Keratinocyte (primary cell): ENCODE measurements around the gene ITGB1. TPM values are rescaled to one million over a fixed set of nuclear protein-coding genes. Genes with fewer than 3 reads are reported as not detected.

Experiments
- DNase-seq: peaks from one replicate; pipeline ENCODE4 v3.0.0-alpha.2; 2011; ENCODE audit warnings: low read depth, missing footprints, low spot score
- FAIRE-seq: peaks from 2 replicates; lab custom pipeline; 2011; peaks lifted over from hg19 to GRCh38; lab: Jason Lieb, UNC
- H2AFZ ChIP-seq: 2 replicates; pipeline ENCODE4 v1.6.0; 2012; ENCODE audit warnings: low read length, control low read depth, inconsistent platforms; ENCODE audit not compliant: control insufficient read depth
- H3K27ac ChIP-seq: 2 replicates; pipeline ENCODE4 v1.5.1; 2011; ENCODE audit warnings: low read length; ENCODE audit not compliant: control insufficient read depth, insufficient read depth
- H3K27me3 ChIP-seq: 3 replicates; pipeline ENCODE4 v1.6.0; 2011; ENCODE audit warnings: low read length; ENCODE audit not compliant: control insufficient read depth, insufficient read depth; ENCODE audit errors: extremely low read depth
- H3K36me3 ChIP-seq, 2 experiments: 2 replicates in 1 of 2; 3 replicates in 1 of 2; pipeline ENCODE4 v1.5.1; 2011; ENCODE audit warnings: low read length in 2 of 2, mild to moderate bottlenecking in 1 of 2; ENCODE audit not compliant: control insufficient read depth in 2 of 2, insufficient read depth in 2 of 2; ENCODE audit errors: extremely low read depth in 1 of 2
- H3K4me1 ChIP-seq: 3 replicates; pipeline ENCODE4 v1.5.1; 2011; ENCODE audit warnings: low read length; ENCODE audit not compliant: control insufficient read depth, insufficient read depth; ENCODE audit errors: extremely low read depth
- H3K4me2 ChIP-seq: 3 replicates; pipeline ENCODE4 v1.6.0; 2011; ENCODE audit warnings: low read depth, low read length; ENCODE audit not compliant: control insufficient read depth, insufficient read depth; ENCODE audit errors: extremely low read depth
- H3K4me3 ChIP-seq, 3 experiments: fragments of 200-600 bp in 1 of 3; sonication (generic) in 1 of 3; 2 replicates in 2 of 3; 3 replicates in 1 of 3; pipeline ENCODE4 v1.5.1; 2011 to 2016; ENCODE audit warnings: low read length in 3 of 3, mild to moderate bottlenecking in 3 of 3, control low read depth in 2 of 3, inconsistent platforms in 1 of 3, low read depth in 1 of 3, mixed read lengths in 1 of 3, mixed run types in 1 of 3, moderate library complexity in 1 of 3; ENCODE audit not compliant: control insufficient read depth in 2 of 3, insufficient read depth in 2 of 3; ENCODE audit errors: extremely low read depth in 1 of 3
- H3K79me2 ChIP-seq: 2 replicates; pipeline ENCODE4 v1.6.0; 2012; ENCODE audit warnings: low read length; ENCODE audit not compliant: control insufficient read depth, insufficient read depth
- H3K9ac ChIP-seq: 3 replicates; pipeline ENCODE4 v1.6.0; 2011; ENCODE audit warnings: low read length; ENCODE audit not compliant: control insufficient read depth, insufficient read depth; ENCODE audit errors: extremely low read depth
- H3K9me1 ChIP-seq: 3 replicates; pipeline ENCODE4 v1.6.0; 2011; ENCODE audit warnings: low read length; ENCODE audit not compliant: control insufficient read depth, insufficient read depth; ENCODE audit errors: extremely low read depth
- H3K9me3 ChIP-seq: 2 replicates; pipeline ENCODE4 v1.5.1; 2012; ENCODE audit warnings: low read depth, low read length; ENCODE audit not compliant: control insufficient read depth
- H4K20me1 ChIP-seq: 3 replicates; pipeline ENCODE4 v1.6.0; 2011; ENCODE audit warnings: low read length; ENCODE audit not compliant: control insufficient read depth, insufficient read depth; ENCODE audit errors: extremely low read depth
- CTCF ChIP-seq, 3 experiments: IDR thresholded peaks in 1 of 3; conservative IDR thresholded peaks in 1 of 3; optimal IDR thresholded peaks in 1 of 3; 2 replicates in 2 of 3; 3 replicates in 1 of 3; pipeline versions ENCODE3 to v1.5.1; 2011; ENCODE audit warnings: low read length in 3 of 3, mild to moderate bottlenecking in 3 of 3, moderate library complexity in 2 of 3, control low read depth in 1 of 3, inconsistent platforms in 1 of 3; ENCODE audit not compliant: insufficient read depth in 2 of 3; ENCODE audit errors: extremely low read depth in 1 of 3
- EZH2 ChIP-seq: IDR thresholded peaks from one replicate; pipeline ENCODE4 v1.6.1; 2012; ENCODE audit warnings: inconsistent platforms, mild to moderate bottlenecking, low read length, moderate library complexity
- dilution Hi-C: fragments of 300-500 bp; cut with MboI; formaldehyde crosslinking; loops from one replicate; pipeline ENCODE4 v1.7.0; 2020; ENCODE audit warnings: low sequenced_read_pairs; ENCODE audit not compliant: extremely low pct_ligation_motif_present
- polyA plus RNA-seq, 5 experiments: library from polyadenylated mRNA; depleted of rRNA in 3 of 5; stranded (reverse) in 3 of 5; stranded (forward) in 1 of 5; unstranded in 1 of 5; fragments of >200 nt; gene quantifications; 1 replicate in 1 of 5; 2 replicates in 3 of 5; 3 replicates in 1 of 5; pipeline versions ENCODE4 v1.2.1 to v1.2.3, GENCODE V29; 2011 to 2012; ENCODE audit warnings: missing spikeins in 2 of 5, low read depth in 1 of 5, low replicate concordance in 1 of 5

ITGB1 gene
- polyA plus RNA-seq, 1 donor (not counting 4 experiments of a cell fraction or from before 2014, with no cell fraction given): 1,445 TPM

- H3K27ac ChIP-seq: peak overlapping the region; percentile 21
- H3K79me2 ChIP-seq: peaks cover 99% of the 10 kb centered on the region
- H3K4me2 ChIP-seq: peak overlapping the region; percentile 46
- no peak for TF ChIP-seq EZH2
- peaks cover 19% of the 10 kb centered on the region for H3K9me1 ChIP-seq
- H3K27me3 ChIP-seq: no peaks in the 10 kb centered on the region
- peaks cover 86% of the 10 kb centered on the region for H4K20me1 ChIP-seq
- FAIRE-seq: peak; percentile 29
- H3K36me3 ChIP-seq: peaks cover 1 to 40% of the 10 kb centered on the region in 2 experiments
- H2AFZ ChIP-seq: no peak overlapping the region
- no peak for DNase-seq
- H3K9ac ChIP-seq: no peak overlapping the region
- dilution Hi-C loops: no loop called here
- peaks cover 80% of the 10 kb centered on the region for H3K4me1 ChIP-seq
- H3K9me3 ChIP-seq: no peaks in the 10 kb centered on the region
- peak overlapping the region in 2 of 3 experiments; percentile 8 to 22 for H3K4me3 ChIP-seq
These were observed 17.4 kb downstream of the ITGB1 start for GRCh38 chr10:32940321-32941301.

- H3K4me3 ChIP-seq: peak overlapping the region in 1 of 3 experiments; percentile 1
- H4K20me1 ChIP-seq: peaks cover 86% of the 10 kb centered on the region
- no peaks in the 10 kb centered on the region for H3K9me3 ChIP-seq
- peak overlapping the region; percentile 3 for H3K27ac ChIP-seq
- FAIRE-seq (peak; percentile 71), DNase-seq (no peak)
- dilution Hi-C loops: no loop called here
- no peak overlapping the region for H3K9ac ChIP-seq
- peaks cover 69% of the 10 kb centered on the region for H3K4me1 ChIP-seq
- H3K9me1 ChIP-seq: peaks cover 19% of the 10 kb centered on the region
- peak overlapping the region; percentile 67 for H3K4me2 ChIP-seq
- no peaks in the 10 kb centered on the region for H3K27me3 ChIP-seq
- no peak for TF ChIP-seq EZH2
- TF ChIP-seq CTCF (optimal IDR thresholded peaks at IDR 0.05 in 1 of 3, IDR thresholded peaks at IDR 0.05 in 1 of 3, conservative IDR thresholded peaks at IDR 0.05 in 1 of 3; ENCODE audit: extremely low read depth in 1 of 3, insufficient read depth in 2 of 3, low read length in 3 of 3): no peak
- no peak overlapping the region for H2AFZ ChIP-seq
- peaks cover 100% of the 10 kb centered on the region for H3K79me2 ChIP-seq
- peaks cover 8 to 42% of the 10 kb centered on the region in 2 experiments for H3K36me3 ChIP-seq
These were observed 18.5 kb downstream of the ITGB1 start for GRCh38 chr10:32939296-32940111.
